HG03045 (cell line): ENCODE measurements around the gene DECR2.

Experiments
- ATAC-seq: cut with Tn5 transposase; IDR thresholded peaks from one replicate; pipeline ENCODE4 v1.9.1; 2021; ENCODE audit warnings: mild to moderate bottlenecking, moderate library complexity; ENCODE audit not compliant: unreplicated experiment

The DECR2 gene

GRCh38 chr16:440627-441026 lies 38.9 kb downstream of the DECR2 start:
- no peak for ATAC-seq

- no peak for ATAC-seq
Measured at GRCh38 chr16:441447-441846, 39.8 kb downstream of the DECR2 start.

GRCh38 chr16:442976-443375 lies 41.3 kb downstream of the DECR2 start:
- no peak for ATAC-seq

GRCh38 chr16:444027-444426 lies 42.3 kb downstream of the DECR2 start:
- no peak for ATAC-seq

- no peak for ATAC-seq
Measured at GRCh38 chr16:445566-445965, 43.9 kb downstream of the DECR2 start.

GRCh38 chr16:450385-450784 lies 48.7 kb downstream of the DECR2 start:
- no peak for ATAC-seq

GRCh38 chr16:450785-451512 lies 49.3 kb downstream of the DECR2 start:
- ATAC-seq, result no peak

GRCh38 chr16:454397-454940 lies 52.8 kb downstream of the DECR2 start:
- no peak for ATAC-seq

- ATAC-seq, result no peak
Measured at GRCh38 chr16:455453-455852, 53.8 kb downstream of the DECR2 start.

- ATAC-seq, result no peak
Measured at GRCh38 chr16:456891-457483, 55.3 kb downstream of the DECR2 start.

GRCh38 chr16:457732-458400 lies 56.2 kb downstream of the DECR2 start:
- no peak for ATAC-seq

GRCh38 chr16:459761-460160 lies 58.1 kb downstream of the DECR2 start:
- no peak for ATAC-seq

GRCh38 chr16:460787-461186 lies 59.1 kb downstream of the DECR2 start:
- ATAC-seq, result no peak
